Transverse colon (tissue), 4 donors: Measurements from ENCODE around the gene PHAF1. TPM values are rescaled to one million over a fixed set of nuclear protein-coding genes. Genes with fewer than 3 reads are reported as not detected.

Source experiments
- DNase-seq: peaks from one replicate; pipeline ENCODE4 v3.0.0-alpha.2; 2019
- H3K27ac ChIP-seq, 4 donors: fragments of 200-600 bp; sonication (generic); 2 replicates each; pipeline ENCODE4 v1.5.1; 2016 to 2018; ENCODE audit warnings: inconsistent platforms in 4 of 4
- H3K27me3 ChIP-seq: fragments of 200-600 bp; sonication (generic); 2 replicates; pipeline ENCODE4 v1.5.1; 2017; ENCODE audit warnings: inconsistent platforms
- H3K36me3 ChIP-seq, 4 donors: fragments of 200-600 bp; sonication (generic); 2 replicates each; pipeline ENCODE4 v1.5.1; 2017 to 2019; ENCODE audit warnings: inconsistent platforms in 4 of 4
- H3K4me1 ChIP-seq, 4 donors: fragments of 200-600 bp; sonication (generic); 2 replicates each; pipeline ENCODE4 v1.5.1; 2017 to 2020; ENCODE audit warnings: inconsistent platforms in 4 of 4
- H3K4me3 ChIP-seq, 4 donors: fragments of 200-600 bp; sonication (generic); 1 replicate in 1 of 4; 2 replicates in 3 of 4; pipeline versions ENCODE4 v1.5.1 to v1.6.1; 2017 to 2019; ENCODE audit warnings: inconsistent platforms in 4 of 4
- H3K9me3 ChIP-seq, 2 donors: fragments of 200-600 bp; sonication (generic); 2 replicates each; pipeline ENCODE4 v1.5.1; 2017 to 2019; ENCODE audit warnings: inconsistent platforms in 2 of 2
- EP300 ChIP-seq: sonication (generic); formaldehyde crosslinking; IDR thresholded peaks from one replicate; pipeline ENCODE4 v1.6.1; 2017; ENCODE audit warnings: antibody characterized with exemption, low read depth
- POLR2A ChIP-seq: fragments of 450-650 bp; IDR thresholded peaks from one replicate; pipeline ENCODE4 v1.6.1; 2016; ENCODE audit warnings: antibody characterized with exemption, mild to moderate bottlenecking, moderate library complexity
- POLR2AphosphoS5 ChIP-seq, 3 donors: sonication (generic); formaldehyde crosslinking; IDR thresholded peaks; one replicate each; pipeline ENCODE4 v1.6.1; 2016; ENCODE audit warnings: antibody characterized with exemption in 3 of 3
- WGBS, 2 donors: methylation state at CpG; one replicate each; pipeline ENCODE4 v1.1.5; 2018; ENCODE audit warnings: low coverage in 1 of 2; 5-methylcytosine and 5-hydroxymethylcytosine counted together
- in situ Hi-C, 4 donors: fragments of 200-750 bp; cut with MboI; loops; one replicate each; pipeline versions ENCODE4 v1.15.0 to v1.15.1; 2017; ENCODE audit warnings: low sequenced_read_pairs in 3 of 4, low pct_ligation_motif_present in 1 of 4, low pct_unique_long_range_greater_than_20kb in 1 of 4
- intact Hi-C: fragments of 100-400 bp; cut with DNase I; formaldehyde crosslinking; loops from one replicate; pipeline ENCODE4 v1.15.1; 2023; ENCODE audit warnings: low total_unique reads
- total RNA-seq, 4 donors: library from RNA; depleted of rRNA; stranded (reverse); fragments of >200 nt; gene quantifications; one replicate each; pipeline ENCODE4 v1.1.0, GENCODE V29; 2016
- TF ChIP-seq, protein P1 (sequence below), 5 experiments: fragments of 200-600 bp in 3 of 5; fragments of 450-650 bp in 2 of 5; sonication (generic) in 3 of 5; IDR thresholded peaks; 1 replicate in 2 of 5; 2 replicates in 3 of 5; pipeline ENCODE4 v1.5.1; 2016 to 2017; ENCODE audit warnings: antibody characterized with exemption in 5 of 5, inconsistent platforms in 3 of 5, mild to moderate bottlenecking in 2 of 5, moderate library complexity in 1 of 5

PHAF1 gene
- total RNA-seq, 4 donors from 2014 or later, result 13.3 to 23.8 (median 17.7) TPM

GRCh38 chr16:67165121-67166078 is 55.7 kb downstream of the PHAF1 start:
- H3K27ac ChIP-seq, result peak overlapping the region; percentile 11 to 72 (median 50)
- H3K4me3 ChIP-seq, result peak overlapping the region in 1 of 4 donors; percentile 38

GRCh38 chr16:67166110-67166547 is 56.4 kb downstream of the PHAF1 start:
- peaks cover 56% of the 10 kb centered on the region for H3K27me3 ChIP-seq
- no peaks in the 10 kb centered on the region for H3K36me3 ChIP-seq
- H3K4me1 ChIP-seq, result peaks cover 22 to 73% (median 55%) of the 10 kb centered on the region in 4 donors
- intact Hi-C loops (no loop called here), in situ Hi-C loops (loop anchor here in 2 of 4 donors (25.0 kb wide), 2 partner anchors 179 to 204 kb away; partner anchors contain the start of genes CES3 (in 1 of the 2) and CES4A (in 1 of the 2))
- TF ChIP-seq POLR2AphosphoS5 (IDR thresholded peaks at IDR 0.05) (no peak), POLR2A (no peak), EP300 (no peak)
- TF ChIP-seq, protein P1, sequence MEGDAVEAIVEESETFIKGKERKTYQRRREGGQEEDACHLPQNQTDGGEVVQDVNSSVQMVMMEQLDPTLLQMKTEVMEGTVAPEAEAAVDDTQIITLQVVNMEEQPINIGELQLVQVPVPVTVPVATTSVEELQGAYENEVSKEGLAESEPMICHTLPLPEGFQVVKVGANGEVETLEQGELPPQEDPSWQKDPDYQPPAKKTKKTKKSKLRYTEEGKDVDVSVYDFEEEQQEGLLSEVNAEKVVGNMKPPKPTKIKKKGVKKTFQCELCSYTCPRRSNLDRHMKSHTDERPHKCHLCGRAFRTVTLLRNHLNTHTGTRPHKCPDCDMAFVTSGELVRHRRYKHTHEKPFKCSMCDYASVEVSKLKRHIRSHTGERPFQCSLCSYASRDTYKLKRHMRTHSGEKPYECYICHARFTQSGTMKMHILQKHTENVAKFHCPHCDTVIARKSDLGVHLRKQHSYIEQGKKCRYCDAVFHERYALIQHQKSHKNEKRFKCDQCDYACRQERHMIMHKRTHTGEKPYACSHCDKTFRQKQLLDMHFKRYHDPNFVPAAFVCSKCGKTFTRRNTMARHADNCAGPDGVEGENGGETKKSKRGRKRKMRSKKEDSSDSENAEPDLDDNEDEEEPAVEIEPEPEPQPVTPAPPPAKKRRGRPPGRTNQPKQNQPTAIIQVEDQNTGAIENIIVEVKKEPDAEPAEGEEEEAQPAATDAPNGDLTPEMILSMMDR (IDR thresholded peaks at IDR 0.05), result no peak
- no peak overlapping the region for H3K4me3 ChIP-seq
- WGBS, 2 donors, result 48% methylated on average over 17 of the region's 18 CpGs; no CpG with 5 or more reads in 1 of the 2 donors
- no peak for DNase-seq
- H3K27ac ChIP-seq, result no peak overlapping the region
- H3K9me3 ChIP-seq, result no peaks in the 10 kb centered on the region

More at GRCh38 chr16:67165121-67166078, 55.7 kb downstream of the PHAF1 start:
- Histone ChIP-seq H3K36me3 (no peaks in the 10 kb centered on the region), H3K4me1 (peaks cover 23 to 71% (median 54%) of the 10 kb centered on the region in 4 donors), H3K9me3 (no peaks in the 10 kb centered on the region), H3K27me3 (peaks cover 56% of the 10 kb centered on the region)
- intact Hi-C loops, result no loop called here
- WGBS, 2 donors, result 29% methylated on average over 53 of the region's 85 CpGs; no CpG with 5 or more reads in 1 of the 2 donors
- peak; percentile 9 for TF ChIP-seq POLR2A
- TF ChIP-seq EP300, result no peak
- no peak for DNase-seq
- in situ Hi-C loops, result loop anchor here in 2 of 4 donors (25.0 kb wide), 2 partner anchors 178 to 203 kb away; partner anchors contain the start of genes CES3 (in 1 of the 2) and CES4A (in 1 of the 2)

GRCh38 chr16:67166598-67167168 is 56.9 kb downstream of the PHAF1 start:
- Histone ChIP-seq H3K9me3 (no peaks in the 10 kb centered on the region), H3K4me3 (no peak overlapping the region), H3K36me3 (no peaks in the 10 kb centered on the region), H3K27me3 (peaks cover 53% of the 10 kb centered on the region), H3K4me1 (peaks cover 16 to 70% (median 53%) of the 10 kb centered on the region in 4 donors), H3K27ac (no peak overlapping the region)
- DNase-seq, result peak; percentile 8
- intact Hi-C loops (no loop called here), in situ Hi-C loops (loop anchor here in 2 of 4 donors (25.0 kb wide), 2 partner anchors 179 to 204 kb away; partner anchors contain the start of genes CES3 (in 1 of the 2) and CES4A (in 1 of the 2))
- 80% methylated on average over 5 of the region's 5 CpGs; no CpG with 5 or more reads in 1 of the 2 donors for WGBS, 2 donors
- TF ChIP-seq POLR2AphosphoS5 (IDR thresholded peaks at IDR 0.05) (no peak), POLR2A (no peak), EP300 (no peak)
- TF ChIP-seq, protein P1 (IDR thresholded peaks at IDR 0.05), result no peak

DNA sequence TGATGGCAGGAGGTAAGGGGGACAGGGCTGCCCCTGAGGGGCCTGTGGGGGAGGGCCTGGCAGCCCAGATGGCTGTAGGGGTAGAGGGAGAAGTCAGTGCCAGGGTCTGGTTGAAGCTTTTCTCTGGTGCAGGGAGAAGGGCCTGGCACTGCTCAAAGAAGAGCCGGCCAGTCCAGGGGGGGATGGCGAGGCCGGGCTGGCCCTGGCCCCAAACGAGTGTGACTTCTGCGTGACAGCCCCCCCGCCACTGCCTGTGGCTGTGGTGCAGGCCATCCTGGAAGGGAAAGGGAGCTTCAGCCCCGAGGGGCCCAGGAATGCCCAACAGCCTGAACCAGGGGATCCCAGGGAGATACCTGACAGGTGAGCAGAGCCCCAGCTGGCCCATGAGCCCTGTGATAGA is 57.8 kb downstream of the PHAF1 start:
- Histone ChIP-seq H3K4me3 (no peak overlapping the region), H3K27me3 (peaks cover 43% of the 10 kb centered on the region), H3K36me3 (no peaks in the 10 kb centered on the region), H3K4me1 (peaks cover 15 to 62% (median 52%) of the 10 kb centered on the region in 4 donors), H3K9me3 (no peaks in the 10 kb centered on the region), H3K27ac (no peak overlapping the region)
- DNase-seq, result peak; percentile 6
- 91% methylated on average over 7 of the region's 7 CpGs; no CpG with 5 or more reads in 1 of the 2 donors for WGBS, 2 donors
- TF ChIP-seq POLR2A (no peak), POLR2AphosphoS5 (IDR thresholded peaks at IDR 0.05) (no peak), EP300 (no peak)
- TF ChIP-seq, protein P1 (IDR thresholded peaks at IDR 0.05), result no peak
- in situ Hi-C loops, result loop anchor here in 2 of 4 donors (25.0 kb wide), 2 partner anchors 180 to 205 kb away; partner anchors contain the start of genes CES3 (in 1 of the 2) and CES4A (in 1 of the 2)
- intact Hi-C loops, result no loop called here
